WTC11 (cell line): ENCODE results near the gene CCDC175. TPM values are rescaled to one million over a fixed set of nuclear protein-coding genes. Genes with fewer than 3 reads are reported as not detected.

ENCODE experiments used
- ATAC-seq: fragments of 200-7000 bp; cut with Tn5 transposase; 2 replicates; pipeline ENCODE4 v1.10.0; 2021; ENCODE audit warnings: mild to moderate bottlenecking, moderate library complexity
- CTCF ChIA-PET: fragments of 300-600 bp; sonication (Branson Sonifier 250); formaldehyde crosslinking; loops from one replicate; lab custom pipeline; 2021; ENCODE audit warnings: antibody characterized with exemption; lab: Charles Lee
- POLR2A ChIA-PET: fragments of 350-600 bp; sonication (Branson Sonifier 250); formaldehyde crosslinking; loops from one replicate; lab custom pipeline; 2021; ENCODE audit warnings: antibody characterized with exemption; lab: Charles Lee
- DNase-seq: peaks from one replicate; pipeline ENCODE4 v3.0.0; 2021; ENCODE audit warnings: low spot score
- H3K27ac Mint-ChIP-seq: 2 replicates; pipeline ENCODE4 v1.8.0; 2021; ENCODE audit warnings: mixed read lengths
- H3K27me3 Mint-ChIP-seq: 2 replicates; pipeline ENCODE4 v1.8.0; 2021; ENCODE audit warnings: low read depth, mild to moderate bottlenecking, moderate library complexity, mixed read lengths
- H3K36me3 Mint-ChIP-seq: 2 replicates; pipeline ENCODE4 v1.8.0; 2021; ENCODE audit warnings: mixed read lengths
- H3K4me1 Mint-ChIP-seq: 2 replicates; pipeline ENCODE4 v1.8.0; 2022; ENCODE audit warnings: mixed read lengths
- H3K4me3 Mint-ChIP-seq: 2 replicates; pipeline ENCODE4 v1.8.0; 2021; ENCODE audit warnings: mild to moderate bottlenecking, moderate library complexity, mixed read lengths
- H3K9me3 Mint-ChIP-seq: 2 replicates; pipeline ENCODE4 v1.8.0; 2021; ENCODE audit warnings: mixed read lengths
- ATF1 ChIP-seq: sonication (generic); formaldehyde crosslinking; IDR thresholded peaks from 2 replicates; pipeline ENCODE4 v1.8.1; 2023; ENCODE audit warnings: mild to moderate bottlenecking, moderate library complexity, missing genetic modification reagents
- CREB1 ChIP-seq: sonication (generic); formaldehyde crosslinking; IDR thresholded peaks from 2 replicates; pipeline ENCODE4 v1.8.0; 2023; ENCODE audit warnings: mild to moderate bottlenecking, missing genetic modification reagents
- CTCF ChIP-seq: fragments of 200-600 bp; IDR thresholded peaks from 2 replicates; pipeline ENCODE4 v1.8.0; 2022; ENCODE audit warnings: antibody characterized with exemption
- E2F1 ChIP-seq: sonication (generic); formaldehyde crosslinking; IDR thresholded peaks from 2 replicates; pipeline ENCODE4 v1.8.0; 2022; ENCODE audit warnings: mild to moderate bottlenecking, missing genetic modification reagents
- E2F5 ChIP-seq: sonication (generic); formaldehyde crosslinking; IDR thresholded peaks from 2 replicates; pipeline ENCODE4 v1.8.1; 2022; ENCODE audit warnings: mild to moderate bottlenecking, moderate library complexity, missing genetic modification reagents
- ERG ChIP-seq: fragments of 250-450 bp; sonication (Bioruptor Pico); IDR thresholded peaks from 2 replicates; pipeline ENCODE4 v1.8.0; 2021; ENCODE audit warnings: mild to moderate bottlenecking
- ESRRA ChIP-seq: sonication (generic); formaldehyde crosslinking; IDR thresholded peaks from 2 replicates; pipeline ENCODE4 v1.8.1; 2022; ENCODE audit warnings: mild to moderate bottlenecking, missing genetic modification reagents, borderline replicate concordance
- ETV6 ChIP-seq: sonication (generic); formaldehyde crosslinking; IDR thresholded peaks from 2 replicates; pipeline ENCODE4 v1.8.1; 2022; ENCODE audit warnings: mild to moderate bottlenecking, missing genetic modification reagents
- JAZF1 ChIP-seq: fragments of 250-450 bp; sonication (Bioruptor Pico); IDR thresholded peaks from 2 replicates; pipeline ENCODE4 v1.9.0; 2021; ENCODE audit warnings: moderate library complexity, mild to moderate bottlenecking, inconsistent platforms
- JUN ChIP-seq: sonication (generic); formaldehyde crosslinking; IDR thresholded peaks from 2 replicates; pipeline ENCODE4 v1.8.0; 2023; ENCODE audit warnings: mild to moderate bottlenecking, missing genetic modification reagents
- RORB ChIP-seq: fragments of 250-450 bp; sonication (Bioruptor Pico); IDR thresholded peaks from 2 replicates; pipeline ENCODE4 v1.9.0; 2021; ENCODE audit warnings: mild to moderate bottlenecking
- SMAD4 ChIP-seq: sonication (generic); formaldehyde crosslinking; IDR thresholded peaks from 2 replicates; pipeline ENCODE4 v1.8.0; 2022; ENCODE audit warnings: mild to moderate bottlenecking, missing genetic modification reagents
- SP1 ChIP-seq: sonication (generic); formaldehyde crosslinking; conservative IDR thresholded peaks from 2 replicates; pipeline ENCODE4 v1.8.1; 2022; ENCODE audit warnings: missing genetic modification reagents
- STAT6 ChIP-seq: sonication (generic); formaldehyde crosslinking; conservative IDR thresholded peaks from 2 replicates; pipeline ENCODE4 v1.8.1; 2023; ENCODE audit warnings: mild to moderate bottlenecking, low read depth, missing genetic modification reagents, moderate library complexity
- TCF7 ChIP-seq: sonication (generic); formaldehyde crosslinking; IDR thresholded peaks from 2 replicates; pipeline ENCODE4 v1.8.0; 2022; ENCODE audit warnings: mild to moderate bottlenecking, low read depth, missing genetic modification reagents, moderate library complexity
- TP53 ChIP-seq: sonication (generic); formaldehyde crosslinking; IDR thresholded peaks from 2 replicates; pipeline ENCODE4 v1.8.1; 2023; ENCODE audit warnings: mild to moderate bottlenecking, missing genetic modification reagents
- ZBTB43 ChIP-seq: sonication (generic); formaldehyde crosslinking; IDR thresholded peaks from 2 replicates; pipeline ENCODE4 v1.8.1; 2023; ENCODE audit warnings: mild to moderate bottlenecking, missing genetic modification reagents
- ZNF121 ChIP-seq: sonication (generic); formaldehyde crosslinking; IDR thresholded peaks from 2 replicates; pipeline ENCODE4 v1.8.0; 2023; ENCODE audit warnings: missing genetic modification reagents
- ZNF138 ChIP-seq: sonication (generic); formaldehyde crosslinking; conservative IDR thresholded peaks from 2 replicates; pipeline ENCODE4 v1.8.1; 2022; ENCODE audit warnings: mild to moderate bottlenecking, moderate library complexity, missing genetic modification reagents
- ZNF232 ChIP-seq: sonication (generic); formaldehyde crosslinking; IDR thresholded peaks from 2 replicates; pipeline ENCODE4 v1.8.0; 2022; ENCODE audit warnings: mild to moderate bottlenecking, missing genetic modification reagents
- ZNF263 ChIP-seq: sonication (generic); formaldehyde crosslinking; IDR thresholded peaks from 2 replicates; pipeline ENCODE4 v1.8.1; 2022; ENCODE audit warnings: low read depth, mild to moderate bottlenecking, moderate library complexity, missing genetic modification reagents
- ZNF396 ChIP-seq: fragments of 250-450 bp; sonication (Bioruptor Pico); IDR thresholded peaks from 2 replicates; pipeline ENCODE4 v1.8.0; 2021; ENCODE audit warnings: mild to moderate bottlenecking, moderate library complexity, borderline replicate concordance
- ZNF425 ChIP-seq: fragments of 250-450 bp; sonication (Bioruptor Pico); conservative IDR thresholded peaks from 2 replicates; pipeline ENCODE4 v1.9.0; 2021; ENCODE audit warnings: mild to moderate bottlenecking
- total RNA-seq: library from RNA; stranded (reverse); gene quantifications from 3 replicates; pipeline ENCODE4 v1.2.3, GENCODE V29; 2021

The CCDC175 gene
- total RNA-seq, 1 experiment from 2014 or later = not detected

- H3K4me3 Mint-ChIP-seq = no peak overlapping the region
These were observed 34.9 kb downstream of the CCDC175 start for GRCh38 chr14:59541731-59542130.

GRCh38 chr14:59540852-59541251 is 35.8 kb downstream of the CCDC175 start:
- DNase-seq = no peak
- H3K4me1 Mint-ChIP-seq = peaks cover 10% of the 10 kb centered on the region
- POLR2A ChIA-PET = no interaction called here
- no peaks in the 10 kb centered on the region for H3K36me3 Mint-ChIP-seq
- H3K27me3 Mint-ChIP-seq = no peaks in the 10 kb centered on the region
- H3K9me3 Mint-ChIP-seq = no peaks in the 10 kb centered on the region
- H3K4me3 Mint-ChIP-seq = no peak overlapping the region
- no peak overlapping the region for H3K27ac Mint-ChIP-seq
- ATAC-seq = peak; percentile 69
- CTCF ChIA-PET = no interaction called here
- TF ChIP-seq CREB1 (CRISPR knock-in tag) = no peak
- TF ChIP-seq ZNF232 (CRISPR knock-in tag) = no peak
- no peak for TF ChIP-seq ZBTB43 (CRISPR knock-in tag)
- no peak for TF ChIP-seq SMAD4 (CRISPR knock-in tag)
- no peak for TF ChIP-seq E2F5 (CRISPR knock-in tag)
- TF ChIP-seq ESRRA (CRISPR knock-in tag) = no peak
- TF ChIP-seq RORB (CRISPR knock-in tag) = no peak
- no peak for TF ChIP-seq STAT6

More at GRCh38 chr14:59541731-59542130, 34.9 kb downstream of the CCDC175 start:
- Mint-ChIP-seq H3K4me1 (peaks cover 10% of the 10 kb centered on the region), H3K27ac (no peak overlapping the region), H3K27me3 (no peaks in the 10 kb centered on the region), H3K9me3 (no peaks in the 10 kb centered on the region)
- DNase-seq (no peak), ATAC-seq (no peak)
- CTCF ChIA-PET = no interaction called here
- TF ChIP-seq CTCF (no peak), JAZF1 (no peak), ATF1 (no peak), ZNF396 (CRISPR knock-in tag) (no peak), JUN (CRISPR knock-in tag) (no peak), ZNF263 (CRISPR knock-in tag) (no peak), ZNF425 (no peak), SP1 (CRISPR knock-in tag) (no peak), E2F1 (no peak), ZNF232 (CRISPR knock-in tag) (no peak), TP53 (no peak), ERG (CRISPR knock-in tag) (no peak), TCF7 (CRISPR knock-in tag) (no peak), ZNF121 (CRISPR knock-in tag) (no peak), ZNF138 (CRISPR knock-in tag) (no peak), ETV6 (CRISPR knock-in tag) (no peak)
- TF ChIP-seq, all 79 proteins: peak for 0
- H3K36me3 Mint-ChIP-seq = no peaks in the 10 kb centered on the region
- POLR2A ChIA-PET = no interaction called here
